GM21367 (cell line): ENCODE data around the gene CSDE1.

Experiments
- ATAC-seq: cut with Tn5 transposase; IDR thresholded peaks from one replicate; pipeline ENCODE4 v1.9.1; 2021; ENCODE audit not compliant: unreplicated experiment

CSDE1 gene

GRCh38 chr1:114703242-114703641, 54.5 kb downstream of the CSDE1 start:
- no peak for ATAC-seq

- ATAC-seq, result no peak
Observed at GRCh38 chr1:114702737-114703136, 55.0 kb downstream of the CSDE1 start.

GRCh38 chr1:114701931-114702330, 55.9 kb downstream of the CSDE1 start:
- no peak for ATAC-seq

- ATAC-seq, result no peak
Observed at GRCh38 chr1:114700036-114700600, 57.7 kb downstream of the CSDE1 start.

GRCh38 chr1:114696810-114697209, 61.0 kb downstream of the CSDE1 start:
- no peak for ATAC-seq

- ATAC-seq, result no peak
Observed at GRCh38 chr1:114695430-114696058, 62.2 kb downstream of the CSDE1 start, which contains the start of gene AMPD1. Gene AMPD1, minus strand, starts transcription at chr1:114695546. Its CDS starts 75 bp downstream, at chr1:114695471.

GRCh38 chr1:114694540-114695310, 63.1 kb downstream of the CSDE1 start:
- ATAC-seq, result no peak

- ATAC-seq, result no peak
Observed at GRCh38 chr1:114692947-114693346, 64.8 kb downstream of the CSDE1 start.

- ATAC-seq, result no peak
Observed at GRCh38 chr1:114691061-114691460, 66.7 kb downstream of the CSDE1 start.

- no peak for ATAC-seq
Observed at GRCh38 chr1:114690148-114690547, 67.6 kb downstream of the CSDE1 start.

GRCh38 chr1:114688526-114688925, 69.3 kb downstream of the CSDE1 start:
- ATAC-seq, result no peak

GRCh38 chr1:114685851-114686250, 71.9 kb downstream of the CSDE1 start:
- ATAC-seq, result no peak

GRCh38 chr1:114677691-114678090, 80.1 kb downstream of the CSDE1 start:
- ATAC-seq, result no peak

GRCh38 chr1:114676115-114676514, 81.7 kb downstream of the CSDE1 start:
- no peak for ATAC-seq

GRCh38 chr1:114671939-114672275, 85.9 kb downstream of the CSDE1 start:
- no peak for ATAC-seq

GRCh38 chr1:114671011-114671938, 86.5 kb downstream of the CSDE1 start:
- ATAC-seq, result no peak

- peak; percentile 96 for ATAC-seq
Observed at GRCh38 chr1:114670083-114671010, 87.4 kb downstream of the CSDE1 start.

- ATAC-seq, result peak; percentile 44
Observed at GRCh38 chr1:114669562-114670082, 88.2 kb downstream of the CSDE1 start, which contains the start of gene DENND2C. Gene DENND2C, minus strand, starts transcription at chr1:114670049. Its CDS starts 44,065 bp downstream, at chr1:114625984.

- ATAC-seq, result no peak
Observed at GRCh38 chr1:114668784-114669561, 88.8 kb downstream of the CSDE1 start.
